HG02870 (cell line): Measurements from ENCODE around the gene BRF1.
"Not testable (repeated sequence)": the region's sequence is repeated elsewhere in the genome, so short reads cannot be mapped to it uniquely, and the experiment has no call there.

Experiments used
- ATAC-seq: cut with Tn5 transposase; IDR thresholded peaks from one replicate; pipeline ENCODE4 v1.9.1; 2021; ENCODE audit warnings: mild to moderate bottlenecking, moderate library complexity; ENCODE audit not compliant: unreplicated experiment

BRF1 gene

DNA sequence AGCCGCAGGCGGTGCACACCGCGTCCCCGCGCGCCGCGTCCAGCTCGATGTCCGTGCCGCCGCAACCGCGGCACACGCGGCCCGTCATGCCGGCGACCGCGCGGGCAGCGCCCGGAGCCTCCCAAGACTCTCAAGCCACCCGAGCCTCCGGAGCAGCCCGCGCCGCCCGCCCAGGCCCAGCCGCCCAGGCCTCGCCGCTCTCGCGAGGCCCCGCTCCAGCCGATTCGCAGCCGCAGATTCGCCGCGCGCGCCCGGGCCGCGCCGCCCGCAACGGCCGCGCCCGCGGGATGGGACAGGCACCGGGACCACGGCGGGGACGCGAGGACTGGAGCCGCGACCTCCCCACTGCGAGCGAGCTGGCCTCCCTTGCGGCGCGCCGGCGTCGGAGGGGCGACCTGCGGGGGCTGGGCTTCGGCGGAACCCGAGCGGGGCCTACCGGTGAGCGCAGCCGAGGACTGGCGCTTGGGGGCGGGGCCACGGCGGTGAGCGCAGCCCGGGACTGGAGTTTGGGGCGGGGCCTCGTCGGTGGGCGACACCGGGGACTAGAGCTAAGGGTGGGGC lies at the start of gene BRF1:
TSS of gene BRF1 (minus strand) at position 460 of the 561 bp plus-strand sequence. CDS start at position 88, 372 bp downstream.
- peak; percentile 86 for ATAC-seq

GRCh38 chr14:105349992-105350391 lies 49.2 kb upstream of the BRF1 start:
- ATAC-seq = no peak

- no peak for ATAC-seq
Observed at GRCh38 chr14:105348945-105349699, 48.3 kb upstream of the BRF1 start.

DNA sequence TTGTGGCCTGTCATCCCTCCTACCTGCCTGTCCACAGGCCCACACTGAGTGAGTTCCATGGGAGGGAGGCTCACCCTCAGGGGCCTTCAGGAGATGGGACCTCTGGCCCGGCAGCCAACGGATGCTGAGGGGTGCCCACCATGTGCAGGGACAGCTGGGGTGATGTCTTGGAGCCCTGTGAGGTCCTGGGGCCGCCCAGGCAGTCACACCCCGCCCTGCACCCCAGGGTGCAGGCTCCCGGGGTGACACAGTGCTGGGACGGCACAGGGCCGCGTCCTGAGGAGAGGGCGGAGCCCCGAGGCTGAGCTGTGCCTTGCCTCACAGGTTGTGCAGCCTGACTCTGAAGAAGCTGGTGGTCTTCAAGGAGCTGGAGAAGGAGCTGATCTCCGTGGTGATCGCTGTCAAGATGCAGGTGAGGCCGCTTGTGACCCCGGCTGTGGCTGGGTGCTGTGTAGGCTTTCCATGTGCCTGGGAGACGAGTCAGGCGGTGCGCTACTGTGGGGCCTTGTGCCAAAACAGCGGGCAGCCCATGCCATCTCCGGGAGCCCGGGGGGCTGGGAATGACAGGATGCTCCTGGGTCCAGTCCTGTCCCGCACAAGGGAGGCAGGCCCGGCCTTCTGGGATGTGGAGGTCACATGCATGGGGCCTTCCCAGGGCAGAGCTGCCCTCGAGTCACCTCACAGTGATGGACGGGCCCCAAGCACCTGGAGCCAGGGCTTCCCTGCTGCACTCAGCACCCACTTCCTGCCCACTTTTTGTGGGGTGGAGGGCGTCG lies 47.6 kb upstream of the BRF1 start:
- no peak for ATAC-seq

DNA sequence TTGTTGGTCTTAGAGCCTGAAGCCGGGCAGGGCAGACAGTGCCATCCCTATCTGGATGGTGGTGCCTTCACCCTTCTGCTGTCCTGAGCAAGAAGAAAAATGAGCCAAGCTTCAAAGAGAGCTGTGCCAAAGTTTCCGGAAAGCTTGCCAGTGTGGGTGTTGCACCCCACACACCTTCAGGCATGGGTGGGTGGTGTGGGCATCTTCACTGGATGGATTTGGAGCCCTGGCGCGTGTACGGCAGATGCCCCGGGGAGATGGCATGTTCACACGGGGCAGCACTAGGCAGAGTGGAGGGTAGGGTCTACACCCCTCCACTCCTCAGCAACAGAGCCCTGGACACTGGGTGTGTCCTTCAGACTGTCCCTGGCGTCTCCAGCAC lies 46.8 kb upstream of the BRF1 start:
- ATAC-seq = no peak

- ATAC-seq = no peak
Observed at GRCh38 chr14:105346876-105347586, 46.2 kb upstream of the BRF1 start.

DNA sequence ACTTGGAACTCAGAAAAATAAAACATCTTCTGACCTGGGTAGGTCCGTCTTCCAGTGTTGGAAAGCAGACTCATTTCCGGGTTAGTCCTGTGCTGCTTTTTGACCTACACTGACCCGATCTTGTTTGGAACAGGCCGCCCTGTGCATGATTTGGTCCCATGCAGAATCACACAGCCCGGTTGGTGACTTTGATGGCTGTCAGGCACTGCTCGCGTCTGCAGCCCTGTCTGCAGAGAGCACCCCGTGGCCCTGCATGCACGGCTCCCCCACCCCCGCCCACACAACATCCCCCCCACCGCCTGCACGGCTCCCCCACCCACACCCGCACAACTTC lies 45.4 kb upstream of the BRF1 start:
- ATAC-seq = no peak

DNA sequence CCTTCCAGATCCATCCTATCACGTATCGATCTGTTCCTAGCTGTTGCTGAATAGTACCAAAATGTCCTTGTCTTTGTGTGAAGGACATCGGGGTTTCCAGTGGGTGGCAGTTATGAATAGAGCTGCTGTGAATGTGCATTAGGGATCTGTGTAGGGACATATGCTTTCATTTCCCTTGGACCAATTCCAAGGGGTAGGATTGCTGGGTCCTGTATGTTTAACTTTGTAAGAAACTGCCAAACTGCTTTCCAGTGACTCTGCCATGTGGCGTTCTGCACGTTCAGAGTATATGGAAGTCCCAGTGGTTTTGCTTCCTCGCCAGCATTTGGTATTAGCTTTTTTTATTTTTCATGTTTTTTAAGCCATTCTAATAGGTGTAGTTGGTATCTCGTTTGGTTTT lies 42.4 kb upstream of the BRF1 start:
- no peak for ATAC-seq

- no peak for ATAC-seq
Observed at GRCh38 chr14:105340821-105341733, 40.3 kb upstream of the BRF1 start.

DNA sequence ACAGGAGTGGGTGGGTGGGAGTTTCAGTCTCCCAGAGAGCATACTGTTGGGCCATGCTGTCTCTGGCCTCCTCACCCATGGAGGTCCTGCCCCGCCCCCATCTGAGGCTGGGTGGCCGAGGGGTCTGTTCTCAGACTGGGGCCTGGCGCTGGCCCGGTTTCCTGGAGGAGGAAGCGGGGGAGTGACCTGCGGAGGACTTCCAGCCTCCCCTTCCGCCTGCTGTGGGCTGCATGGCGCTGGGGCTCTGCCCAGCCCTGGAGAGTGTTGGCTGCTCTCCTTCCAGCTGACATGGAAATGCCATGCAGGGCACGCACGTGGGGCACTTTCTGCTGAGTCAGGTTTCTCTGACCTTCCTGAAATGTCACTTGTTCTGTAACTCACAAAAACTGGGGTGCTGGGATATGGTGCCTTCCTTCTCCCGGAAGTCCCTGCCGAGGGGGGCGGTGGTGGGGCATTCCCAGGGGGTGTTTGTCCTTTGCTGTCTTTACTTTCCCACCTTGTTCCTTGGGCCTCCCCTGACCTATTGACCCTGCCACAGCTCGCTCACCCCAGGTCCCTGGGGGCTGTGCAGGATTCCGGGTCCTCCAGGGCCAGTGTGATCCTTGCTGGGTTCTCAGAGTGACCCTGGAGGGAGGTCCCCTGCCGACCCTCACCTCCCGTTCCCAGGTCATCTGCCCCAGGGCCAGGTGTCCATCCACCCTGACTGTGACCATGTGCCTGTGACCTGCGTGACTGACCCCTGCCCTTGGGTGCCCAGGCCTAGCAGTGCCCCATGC lies 37.4 kb upstream of the BRF1 start:
- ATAC-seq = no peak

- no peak for ATAC-seq
Observed at GRCh38 chr14:105337433-105337832, 36.6 kb upstream of the BRF1 start.

DNA sequence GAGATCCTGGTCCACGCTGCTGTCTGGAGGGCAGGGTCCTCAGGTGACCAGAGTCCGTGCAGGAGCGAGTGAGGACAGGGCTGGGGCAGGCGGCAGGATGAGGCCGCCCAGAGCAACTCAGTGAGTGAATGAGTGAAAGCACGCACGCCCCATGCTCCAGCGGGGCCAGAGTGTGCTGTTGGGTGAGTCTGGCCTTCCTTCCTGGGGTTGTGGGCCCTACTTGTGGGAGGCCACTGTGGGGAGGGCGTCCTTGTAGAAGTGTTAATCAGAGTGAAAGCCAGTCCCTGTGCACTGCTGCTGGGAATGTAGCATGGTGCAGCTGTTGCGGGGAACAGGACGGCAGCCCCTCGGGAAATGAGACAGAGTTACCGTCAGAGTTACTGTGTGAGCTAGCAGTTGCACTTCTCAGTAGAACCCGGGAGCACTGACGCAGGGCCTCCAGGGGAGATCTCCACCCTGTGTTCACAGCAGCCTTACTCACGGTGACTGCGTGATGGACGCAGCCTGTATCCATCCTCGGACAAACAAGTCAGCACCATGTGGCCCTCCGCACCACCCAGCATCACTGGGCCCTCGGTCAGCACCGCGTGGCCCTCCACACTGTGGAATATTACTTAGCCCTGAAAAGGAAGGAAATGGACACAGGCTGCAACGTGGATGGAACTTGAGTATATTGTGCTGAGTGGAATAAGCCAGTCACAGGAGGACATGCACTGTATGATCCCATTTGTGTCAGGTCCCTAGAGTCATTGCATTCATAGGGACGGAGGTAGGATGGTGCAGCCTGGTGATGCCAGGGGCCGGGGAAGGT lies 35.9 kb upstream of the BRF1 start:
- no peak for ATAC-seq

DNA sequence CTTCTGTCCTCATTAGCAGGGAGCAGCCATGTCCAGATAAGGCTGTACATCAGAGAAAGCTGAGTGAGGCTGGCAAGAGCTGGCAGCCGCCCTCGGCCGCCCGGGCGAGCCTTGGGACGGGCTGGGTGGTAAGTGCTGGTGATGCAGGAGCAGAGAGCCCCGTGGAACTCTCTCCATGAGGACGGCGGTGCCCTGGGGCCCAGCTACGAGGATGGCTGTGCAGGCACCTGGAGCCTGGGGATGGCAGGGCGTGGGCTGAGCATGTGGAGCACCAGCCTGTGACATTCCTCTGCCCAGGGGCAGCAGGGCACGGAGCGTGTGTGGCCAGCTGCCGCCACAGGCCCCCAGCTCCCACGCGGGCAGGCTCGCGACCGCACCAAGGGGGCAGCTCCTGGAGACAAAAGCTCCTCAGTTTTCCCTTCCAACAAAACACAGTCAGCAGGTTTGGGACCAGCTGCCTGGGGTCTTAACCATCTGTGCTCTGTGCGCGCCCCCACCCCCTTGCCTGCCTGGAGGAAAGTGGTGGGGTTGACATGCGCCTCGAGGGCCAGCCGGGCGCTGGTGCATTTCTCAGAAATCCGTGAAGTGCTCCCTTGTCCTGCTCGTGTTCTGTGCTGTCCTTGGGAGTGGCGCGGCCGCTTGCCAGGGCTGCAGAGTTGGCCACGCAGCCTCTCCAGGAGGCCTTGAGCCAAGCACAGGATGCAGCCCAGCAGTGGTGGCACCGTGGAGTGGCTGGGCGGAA lies 35.1 kb upstream of the BRF1 start:
- no peak for ATAC-seq

GRCh38 chr14:105335231-105335542 lies 34.4 kb upstream of the BRF1 start:
- ATAC-seq = not testable (repeated sequence)

DNA sequence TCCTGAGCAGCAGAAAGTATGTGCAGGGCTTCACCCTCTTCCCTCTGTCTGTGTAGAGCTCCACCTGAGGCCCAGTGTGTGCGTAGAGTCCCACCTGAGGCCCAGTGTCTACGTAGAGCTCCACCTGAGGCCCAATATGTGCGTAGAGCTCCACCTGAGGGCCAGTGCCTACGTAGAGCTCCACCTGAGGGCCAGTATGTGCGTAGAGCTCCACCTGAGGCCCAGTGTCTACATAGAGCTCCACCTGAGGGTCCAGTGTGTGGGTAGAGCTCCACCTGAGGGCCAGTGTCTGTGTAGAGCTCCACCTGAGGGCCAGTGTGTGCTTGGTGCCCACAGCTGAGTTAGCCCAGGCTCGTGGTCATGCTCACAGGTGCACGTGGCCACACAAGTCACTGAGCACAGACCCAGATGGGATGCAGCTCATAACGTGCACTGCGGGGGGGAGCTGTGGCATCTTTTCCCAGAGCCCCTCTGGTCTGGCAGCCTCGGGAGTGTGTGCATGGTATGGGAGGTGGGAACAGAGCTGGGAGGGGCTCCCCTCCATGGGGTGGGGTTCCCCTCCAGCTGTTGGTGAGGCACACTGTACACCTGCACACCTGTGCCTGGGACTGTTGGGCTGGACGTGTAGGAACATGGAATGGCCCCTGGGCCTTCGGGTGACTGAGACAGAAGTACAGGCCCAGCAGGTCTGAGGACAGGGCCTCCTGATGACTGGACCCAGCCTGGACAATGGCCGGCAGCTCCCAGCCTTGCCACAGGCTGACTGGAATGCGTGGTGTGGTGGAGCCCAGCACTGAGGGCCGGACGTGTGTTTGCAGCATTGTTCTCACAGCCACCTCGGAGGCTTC lies 33.8 kb upstream of the BRF1 start:
- ATAC-seq = no peak

DNA sequence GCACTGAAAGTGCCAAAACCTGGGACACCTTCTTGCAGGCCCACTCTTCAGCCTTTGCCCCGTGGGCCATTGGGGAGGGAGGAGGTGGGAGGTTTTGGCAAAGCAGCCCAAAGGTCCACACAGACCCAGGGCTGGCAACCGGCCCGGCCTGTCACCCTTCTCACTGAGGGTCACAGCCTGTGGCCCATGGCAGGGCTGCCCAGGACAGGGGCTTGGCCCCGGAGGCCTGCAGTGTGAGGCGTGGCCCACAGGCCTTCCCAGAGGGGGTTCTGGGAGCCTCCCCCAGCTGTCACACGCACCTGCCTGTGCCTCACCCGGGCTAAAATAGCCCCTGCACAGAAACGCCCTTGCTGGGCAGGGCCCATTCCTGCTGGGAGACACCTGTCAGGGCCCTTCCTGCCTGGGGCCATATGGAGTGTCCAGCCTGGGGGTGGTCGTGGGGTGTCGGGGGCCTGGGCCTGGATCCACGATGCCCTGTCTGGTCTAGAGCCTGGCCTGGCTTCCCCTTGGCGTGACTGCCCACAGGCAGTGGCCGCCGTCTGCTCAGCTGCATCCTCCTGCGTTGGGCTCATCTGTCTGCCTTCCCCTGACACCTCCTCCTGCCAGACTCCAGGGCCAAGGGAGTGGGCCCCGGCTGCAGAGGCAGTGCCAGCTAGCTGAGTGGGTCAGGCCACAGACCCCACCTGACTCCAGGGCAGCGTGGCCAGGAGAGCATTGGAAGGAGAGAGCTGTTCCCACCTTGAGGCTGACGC lies 33.0 kb upstream of the BRF1 start:
- ATAC-seq = no peak

DNA sequence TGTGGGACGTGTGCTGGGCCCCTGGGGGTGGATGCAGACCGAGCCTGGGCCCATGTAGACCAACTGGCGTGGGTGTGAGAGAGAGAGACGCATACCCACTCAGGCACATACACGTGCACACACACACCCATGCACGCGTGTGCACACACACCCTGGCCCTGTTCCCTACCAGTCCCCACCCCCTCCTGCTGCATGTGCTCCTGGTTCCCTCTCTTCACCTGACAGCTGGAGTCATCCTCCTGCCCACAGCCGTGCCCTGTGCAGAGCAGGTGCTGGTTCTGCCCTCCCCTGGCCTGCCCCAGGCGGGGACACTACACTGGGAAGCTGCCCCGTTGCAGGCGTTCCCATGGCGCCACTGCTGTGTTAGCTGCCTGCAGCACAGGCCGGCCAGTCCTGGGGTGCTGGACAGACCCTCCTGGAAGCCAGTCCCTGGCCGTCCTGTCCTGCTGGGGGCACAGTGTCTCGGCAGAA lies 32.3 kb upstream of the BRF1 start:
- no peak for ATAC-seq
